Adrenal gland (tissue), 12 donors: Measurements from ENCODE around the gene EPHB6. TPM values are rescaled to one million over a fixed set of nuclear protein-coding genes. Genes with fewer than 3 reads are reported as not detected.

Experiments
- DNase-seq, 7 donors: peaks; one replicate each; pipeline ENCODE4 v3.0.0-alpha.2; 2019 to 2020
- H3K27ac ChIP-seq, 5 donors: fragments of 200-600 bp; sonication (generic) in 4 of 5; 1 replicate in 3 of 5; 2 replicates in 2 of 5; pipeline versions ENCODE4 v1.5.1 to v1.8.0; 2016 to 2020; ENCODE audit warnings: mild to moderate bottlenecking in 1 of 5
- H3K27me3 ChIP-seq: fragments of 200-600 bp; 2 replicates; pipeline ENCODE4 v1.8.0; 2021
- H3K36me3 ChIP-seq, 2 donors: fragments of 200-600 bp; replicated peaks in 1 of 2; 1 replicate in 1 of 2; 2 replicates in 1 of 2; pipeline versions ENCODE4 v1.5.1 to v1.8.0; 2018 to 2022
- H3K4me1 ChIP-seq, 2 donors: fragments of 200-600 bp; replicated peaks in 1 of 2; 1 replicate in 1 of 2; 2 replicates in 1 of 2; pipeline versions ENCODE4 v1.5.1 to v1.8.0; 2018 to 2021
- H3K4me3 ChIP-seq, 4 donors: fragments of 200-600 bp; sonication (generic) in 3 of 4; one replicate each; pipeline ENCODE4 v1.5.1; 2016 to 2018
- H3K9me3 ChIP-seq, 3 donors: fragments of 200-600 bp; sonication (generic) in 1 of 3; replicated peaks in 1 of 3; 1 replicate in 2 of 3; 2 replicates in 1 of 3; pipeline versions ENCODE4 v1.5.1 to v1.8.0; 2016 to 2021
- POLR2A ChIP-seq, 2 donors: fragments of 450-650 bp; IDR thresholded peaks; one replicate each; pipeline ENCODE4 v1.6.1; 2017; ENCODE audit warnings: antibody characterized with exemption in 2 of 2, mild to moderate bottlenecking in 2 of 2, moderate library complexity in 1 of 2
- WGBS, 4 donors: extraction: QIAGEN DNeasy Blood & Tissue Kit in 2 of 4; methylation state at CpG; one replicate each; pipeline versions ENCODE4 v1.1.5 to v1.1.7; 2013 to 2017; 5-methylcytosine and 5-hydroxymethylcytosine counted together
- intact Hi-C, 2 donors: fragments of 100-400 bp; cut with DNase I; formaldehyde crosslinking; loops; one replicate each; pipeline versions ENCODE4 v1.14.1 to v1.15.0; 2022 to 2023
- polyA plus RNA-seq, 3 donors: library from polyadenylated mRNA; stranded (reverse); fragments of 200-250 nt in 2 of 3; fragments of 350-450 nt in 1 of 3; fragmentation: Illumina TruSeq in 1 of 3; extraction: RNeasy Lipid Tissue Mini Kit (QIAGEN cat#74804) in 1 of 3; gene quantifications; one replicate each; pipeline ENCODE4 v1.2.3, GENCODE V29; 2013 to 2014
- total RNA-seq, 9 donors: library from RNA; depleted of rRNA in 4 of 9; stranded (reverse); fragments of >200 nt in 4 of 9; fragments of 120-200 nt in 1 of 9; fragmentation: NEBNext Ultra II Directional in 1 of 9; extraction: Animal tissue kit (Norgen Biotek cat#: 25700) in 1 of 9; gene quantifications; one replicate each; pipeline versions ENCODE4 v1.1.0 to v1.2.4, GENCODE V29; 2013 to 2023
- TF ChIP-seq, protein P1 (sequence below), 6 experiments: fragments of 450-650 bp in 4 of 6; fragments of 200-600 bp in 2 of 6; sonication (generic) in 1 of 6; IDR thresholded peaks; 1 replicate in 5 of 6; 2 replicates in 1 of 6; pipeline versions ENCODE4 v1.5.1 to v1.8.0; 2016 to 2021; ENCODE audit warnings: antibody characterized with exemption in 6 of 6, mild to moderate bottlenecking in 2 of 6, moderate library complexity in 1 of 6
- donor health status: healthy with polysubstance abuse.
- donor health status: Bipolar disorder and iron deficiency.
- donor health status: DM: yes; HTN: yes; CAD: no.
- donor health status: DM: no; HTN: no; CAD: no.
- donor health status: DM: no; HTN: no; CAD: no.
- donor health status: DM: yes; HTN: yes; CAD: no.

EPHB6 gene
- total and polyA plus RNA-seq, 12 donors, result 0.78 to 17.2 (median 3.7) TPM

DNA sequence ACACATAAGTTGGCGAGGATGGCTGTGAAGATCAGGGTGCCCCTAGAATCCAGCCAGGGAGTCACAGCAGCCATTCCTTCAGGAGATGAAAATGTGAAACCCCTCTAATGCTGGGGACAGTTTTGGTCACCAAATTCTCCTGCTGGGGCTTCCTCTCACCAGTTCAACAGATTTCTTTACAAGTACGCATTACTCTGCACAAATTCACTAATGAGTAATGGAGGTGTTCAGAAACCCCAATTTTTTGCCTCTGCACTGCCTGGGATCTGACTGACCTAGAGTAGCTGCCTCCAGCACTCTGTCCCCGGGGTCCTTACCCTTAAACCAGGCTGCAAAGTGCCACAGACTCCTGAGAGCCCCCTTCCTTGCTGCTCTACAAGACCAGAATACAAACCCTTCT lies 62.6 kb downstream of the EPHB6 start:
- Histone ChIP-seq H3K27ac (no peak overlapping the region), H3K9me3 (no peaks in the 10 kb centered on the region), H3K4me1 (no peaks in the 10 kb centered on the region), H3K36me3 (no peaks in the 10 kb centered on the region), H3K4me3 (no peak overlapping the region), H3K27me3 (no peaks in the 10 kb centered on the region)
- TF ChIP-seq, protein P1, sequence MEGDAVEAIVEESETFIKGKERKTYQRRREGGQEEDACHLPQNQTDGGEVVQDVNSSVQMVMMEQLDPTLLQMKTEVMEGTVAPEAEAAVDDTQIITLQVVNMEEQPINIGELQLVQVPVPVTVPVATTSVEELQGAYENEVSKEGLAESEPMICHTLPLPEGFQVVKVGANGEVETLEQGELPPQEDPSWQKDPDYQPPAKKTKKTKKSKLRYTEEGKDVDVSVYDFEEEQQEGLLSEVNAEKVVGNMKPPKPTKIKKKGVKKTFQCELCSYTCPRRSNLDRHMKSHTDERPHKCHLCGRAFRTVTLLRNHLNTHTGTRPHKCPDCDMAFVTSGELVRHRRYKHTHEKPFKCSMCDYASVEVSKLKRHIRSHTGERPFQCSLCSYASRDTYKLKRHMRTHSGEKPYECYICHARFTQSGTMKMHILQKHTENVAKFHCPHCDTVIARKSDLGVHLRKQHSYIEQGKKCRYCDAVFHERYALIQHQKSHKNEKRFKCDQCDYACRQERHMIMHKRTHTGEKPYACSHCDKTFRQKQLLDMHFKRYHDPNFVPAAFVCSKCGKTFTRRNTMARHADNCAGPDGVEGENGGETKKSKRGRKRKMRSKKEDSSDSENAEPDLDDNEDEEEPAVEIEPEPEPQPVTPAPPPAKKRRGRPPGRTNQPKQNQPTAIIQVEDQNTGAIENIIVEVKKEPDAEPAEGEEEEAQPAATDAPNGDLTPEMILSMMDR (IDR thresholded peaks at IDR 0.05), result no peak
- TF ChIP-seq POLR2A (IDR thresholded peaks at IDR 0.05), result no peak
- DNase-seq, result no peak
- intact Hi-C loops, result no loop called here
- WGBS, 4 donors, result 63 to 80% (median 72%) methylated on average over 3 of the region's 3 CpGs

DNA sequence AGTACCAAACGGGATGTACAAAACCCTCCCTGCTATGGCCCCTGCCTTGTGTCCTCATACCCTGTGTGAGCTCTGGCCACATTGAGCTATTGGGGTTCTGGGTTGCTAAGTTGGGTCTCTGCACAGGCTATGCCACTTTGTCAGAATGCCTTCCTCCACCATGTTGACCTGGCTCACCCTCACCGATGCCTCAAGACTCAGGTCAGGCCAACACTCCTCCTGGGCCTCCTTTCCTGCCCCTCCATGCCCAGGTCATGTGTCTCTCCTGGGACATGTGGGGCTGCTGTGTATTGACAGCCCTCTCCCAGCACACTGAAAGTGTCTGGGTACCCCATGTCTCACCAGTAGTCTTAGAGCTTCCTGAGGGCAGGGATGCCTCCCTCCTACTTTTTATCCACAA lies 64.0 kb downstream of the EPHB6 start:
- Histone ChIP-seq H3K4me3 (no peak overlapping the region), H3K9me3 (no peaks in the 10 kb centered on the region), H3K4me1 (no peaks in the 10 kb centered on the region), H3K27ac (no peak overlapping the region), H3K27me3 (no peaks in the 10 kb centered on the region), H3K36me3 (no peaks in the 10 kb centered on the region)
- intact Hi-C loops, result no loop called here
- DNase-seq, result no peak
- no peak for TF ChIP-seq POLR2A (IDR thresholded peaks at IDR 0.05)
- TF ChIP-seq, protein P1 (IDR thresholded peaks at IDR 0.05), result no peak
- 60 to 78% (median 73%) methylated on average over 2 of the region's 2 CpGs for WGBS, 4 donors

DNA sequence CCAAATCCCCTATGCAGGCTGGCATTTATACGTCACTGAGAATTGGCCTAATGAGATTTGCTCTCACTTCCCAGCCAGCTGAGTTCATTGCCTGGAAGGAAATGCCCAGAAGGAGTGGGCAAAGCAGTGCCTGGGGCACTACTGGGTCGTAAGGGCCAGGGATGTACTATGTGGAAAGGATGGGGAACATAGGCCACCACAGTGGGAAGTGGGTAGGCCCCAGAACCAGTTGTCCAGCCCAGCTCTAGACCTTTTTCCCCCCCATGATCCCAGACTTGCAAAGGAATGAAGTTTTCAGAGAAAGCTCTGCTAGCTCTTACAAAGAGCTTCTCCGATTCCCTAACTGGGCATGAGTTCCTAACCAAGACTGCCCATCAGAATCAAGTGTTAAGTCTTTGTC lies 64.8 kb downstream of the EPHB6 start:
- Histone ChIP-seq H3K27ac (no peak overlapping the region), H3K36me3 (no peaks in the 10 kb centered on the region), H3K4me1 (no peaks in the 10 kb centered on the region), H3K4me3 (no peak overlapping the region), H3K27me3 (no peaks in the 10 kb centered on the region), H3K9me3 (no peaks in the 10 kb centered on the region)
- no peak for DNase-seq
- intact Hi-C loops, result no loop called here
- TF ChIP-seq, protein P1 (IDR thresholded peaks at IDR 0.05), result no peak
- no peak for TF ChIP-seq POLR2A (IDR thresholded peaks at IDR 0.05)
- WGBS, 4 donors, result 74 to 89% (median 79%) methylated on average over 3 of the region's 3 CpGs

Other genes starting within 250 kb of the EPHB6 start
- 10 to 100 TPM in 2 of 9 donors, 1 to 10 TPM in 1, not detected in 6; 3.3 to 15.4 (median 14.6) TPM for gene PRSS1, start 105.6 kb upstream of the EPHB6 start, total RNA-seq
- gene PRSS1, start 105.6 kb upstream of the EPHB6 start, polyA plus RNA-seq, result 1 to 10 TPM in 2 of 3 donors, not detected in 1; 3.2 to 3.3 TPM
- 10 to 100 TPM in 2 of 9 donors, 1 to 10 TPM in 1, not detected in 6; 4.8 to 43.4 (median 40.0) TPM for gene PRSS2, start 84.1 kb upstream of the EPHB6 start, total RNA-seq
- 1 to 10 TPM in 2 of 3 donors, not detected in 1; 2.8 to 4.4 TPM for gene PRSS2, start 84.1 kb upstream of the EPHB6 start, polyA plus RNA-seq
- gene TRPV6, start 30.7 kb downstream of the EPHB6 start, total RNA-seq, result under 1 TPM in 2 of 9 donors, not detected in 7; under 0.01 to 0.10 TPM
- under 1 TPM in 2 of 3 donors, not detected in 1; 0.03 to 0.08 TPM for gene TRPV6, start 30.7 kb downstream of the EPHB6 start, polyA plus RNA-seq
- not detected for gene TRPV5, start 78.7 kb downstream of the EPHB6 start, total RNA-seq
- not detected for gene TRPV5, start 78.7 kb downstream of the EPHB6 start, polyA plus RNA-seq
- not detected for gene LLCFC1, start 84.4 kb downstream of the EPHB6 start, total RNA-seq
- not detected for gene LLCFC1, start 84.4 kb downstream of the EPHB6 start, polyA plus RNA-seq
- 1 to 10 TPM in 1 of 9 donors, under 1 TPM in 3, not detected in 5; 0.45 to 1.2 (median 0.74) TPM for gene KEL, start 107.3 kb downstream of the EPHB6 start, total RNA-seq
- gene KEL, start 107.3 kb downstream of the EPHB6 start, polyA plus RNA-seq, result under 1 TPM; 0.15 to 0.56 (median 0.37) TPM
- under 1 TPM in 1 of 9 donors, not detected in 8; 0.78 TPM for gene OR9A2, start 172.1 kb downstream of the EPHB6 start, total RNA-seq
- not detected for gene OR9A2, start 172.1 kb downstream of the EPHB6 start, polyA plus RNA-seq
- not detected for gene OR6V1, start 197.3 kb downstream of the EPHB6 start, total RNA-seq
- not detected for gene OR6V1, start 197.3 kb downstream of the EPHB6 start, polyA plus RNA-seq